T-helper 1 cell treated with Interleukin-12 subunit alpha and Interleukin-12 subunit beta and Interleukin-4 antibody, amounts not matched to agents 30 ng/mL and 1 ng/mL, for 36 hours (primary cell): Measurements from ENCODE around the gene GCNT3. TPM values are rescaled to one million over a fixed set of nuclear protein-coding genes. Genes with fewer than 3 reads are reported as not detected.

ENCODE experiments used
- total RNA-seq: library from RNA; stranded (reverse); gene quantifications from 2 replicates; pipeline ENCODE4 v1.2.3, GENCODE V29; 2022

GCNT3 gene
- total RNA-seq, 1 donor from 2014 or later = not detected

Other genes starting within 250 kb of the GCNT3 start
- 37.0 and 37.5 TPM in 2 replicates for gene MYO1E, start 238.9 kb upstream of the GCNT3 start, total RNA-seq
- 0.17 and 0.78 TPM in 2 replicates for gene FAM81A, start 173.6 kb upstream of the GCNT3 start, total RNA-seq
- 136 and 137 TPM in 2 replicates for gene GTF2A2, start 45.7 kb downstream of the GCNT3 start, total RNA-seq
- 70.6 and 76.2 TPM in 2 replicates for gene BNIP2, start 77.5 kb downstream of the GCNT3 start, total RNA-seq